GM18909 (cell line): ENCODE results near the gene TUBB2A.
"Not testable (repeated sequence)": the region's sequence is repeated elsewhere in the genome, so short reads cannot be mapped to it uniquely, and the experiment has no call there.

Experiments
- ATAC-seq: cut with Tn5 transposase; IDR thresholded peaks from one replicate; pipeline ENCODE4 v1.9.1; 2021; ENCODE audit warnings: mild to moderate bottlenecking; ENCODE audit not compliant: unreplicated experiment, poor library complexity

The TUBB2A gene

DNA sequence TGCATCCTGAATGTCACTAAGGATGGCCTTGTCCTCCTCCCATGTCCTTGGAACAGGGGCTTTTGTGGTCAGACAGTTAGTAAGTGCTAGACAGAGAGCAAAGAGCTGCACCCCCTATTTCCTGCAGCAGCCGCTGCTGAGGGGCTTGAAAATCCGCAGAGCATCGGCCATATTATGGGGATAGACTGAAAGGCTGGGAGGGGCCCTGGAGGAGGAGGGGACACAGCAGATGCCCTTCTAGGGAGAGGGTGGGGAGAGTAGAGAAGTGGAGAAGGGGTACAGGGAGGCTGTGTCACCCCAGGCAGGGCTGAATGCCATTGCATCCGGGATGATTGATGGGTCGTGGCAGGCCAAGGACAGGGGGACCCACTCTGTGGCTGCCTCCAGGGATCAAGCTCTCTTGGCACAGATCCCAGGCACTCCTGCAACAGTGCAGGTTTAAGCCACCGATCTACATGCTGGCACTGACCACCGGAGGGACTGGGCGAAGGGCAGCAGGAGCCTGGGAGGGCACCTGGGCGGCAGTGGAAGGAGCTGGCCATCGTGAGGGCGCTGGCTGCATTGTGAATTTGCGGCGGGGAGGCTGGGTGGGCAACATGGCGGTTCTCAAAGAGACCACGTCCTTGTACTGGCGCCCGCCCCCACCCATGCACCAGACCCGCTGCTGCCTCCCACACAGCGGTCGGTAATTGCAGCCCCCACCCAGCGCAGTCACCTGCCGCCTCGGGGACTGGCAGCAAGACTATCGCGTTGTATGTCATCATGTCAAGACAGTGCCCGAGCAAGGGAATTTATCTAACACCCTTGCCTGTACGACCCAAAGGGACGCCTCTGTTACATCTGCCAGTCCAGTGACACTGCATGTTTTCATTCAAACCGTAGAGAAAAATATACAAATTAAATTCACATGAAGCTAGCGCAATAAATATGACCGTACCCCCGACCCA, 887 bp downstream of the TUBB2A start:
- peak; percentile 17 for ATAC-seq

DNA sequence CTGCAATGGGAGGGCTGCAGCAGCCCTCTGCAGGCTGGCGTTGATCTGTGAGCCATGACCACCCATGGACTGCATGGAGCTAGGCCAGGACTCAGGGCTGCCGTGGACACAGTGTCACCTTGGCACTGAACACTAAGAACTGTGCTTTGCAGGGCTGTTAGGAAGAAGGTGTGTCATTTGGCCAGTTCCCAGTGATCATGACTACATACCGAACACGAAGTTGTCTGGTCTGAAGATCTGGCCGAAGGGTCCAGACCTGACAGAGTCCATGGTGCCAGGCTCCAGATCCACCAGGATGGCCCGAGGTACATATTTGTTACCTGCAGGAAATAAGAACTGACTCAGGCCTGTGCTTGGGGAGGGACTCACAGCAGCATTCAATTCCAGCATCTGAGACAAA, 1.9 kb downstream of the TUBB2A start:
- not testable (repeated sequence) for ATAC-seq

DNA sequence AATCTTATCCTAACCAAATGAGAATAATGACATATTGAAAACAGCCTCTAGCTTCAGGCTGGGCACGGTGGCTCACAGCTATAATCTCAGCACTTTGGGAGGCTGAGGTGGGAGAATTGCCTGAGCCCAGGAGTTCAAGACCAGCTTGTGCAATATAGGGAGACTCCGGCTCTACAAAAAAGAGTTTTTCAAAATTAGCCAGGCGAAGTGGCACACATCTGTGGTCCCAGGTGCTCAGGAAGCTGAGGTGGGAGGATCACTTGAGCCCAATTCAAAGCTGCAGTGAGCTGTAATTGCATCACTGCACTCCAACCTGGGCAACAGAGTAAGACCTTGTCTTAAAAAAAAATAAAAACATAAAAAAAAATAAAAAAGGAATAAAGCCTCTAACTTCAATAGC, 4.7 kb downstream of the TUBB2A start:
- ATAC-seq: no peak

DNA sequence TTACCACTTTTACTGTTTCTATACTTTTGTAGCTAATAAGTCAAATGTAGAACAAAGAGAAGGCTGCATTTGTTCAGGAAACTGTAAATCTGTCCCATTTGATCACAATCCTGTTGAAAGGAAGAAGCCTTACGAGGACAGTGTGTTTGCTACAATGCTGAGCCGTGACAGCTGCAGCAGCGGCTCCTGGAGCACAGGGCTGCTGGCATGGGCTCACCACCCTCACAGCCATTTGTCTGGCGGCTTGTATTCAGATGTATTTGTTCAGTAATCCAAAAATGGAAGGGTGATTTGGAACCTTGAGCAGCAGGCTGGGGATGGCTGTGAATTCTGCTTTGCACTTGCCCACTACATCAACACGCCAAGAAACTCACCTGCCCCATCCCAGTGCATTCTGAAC, 5.7 kb downstream of the TUBB2A start:
- no peak for ATAC-seq

DNA sequence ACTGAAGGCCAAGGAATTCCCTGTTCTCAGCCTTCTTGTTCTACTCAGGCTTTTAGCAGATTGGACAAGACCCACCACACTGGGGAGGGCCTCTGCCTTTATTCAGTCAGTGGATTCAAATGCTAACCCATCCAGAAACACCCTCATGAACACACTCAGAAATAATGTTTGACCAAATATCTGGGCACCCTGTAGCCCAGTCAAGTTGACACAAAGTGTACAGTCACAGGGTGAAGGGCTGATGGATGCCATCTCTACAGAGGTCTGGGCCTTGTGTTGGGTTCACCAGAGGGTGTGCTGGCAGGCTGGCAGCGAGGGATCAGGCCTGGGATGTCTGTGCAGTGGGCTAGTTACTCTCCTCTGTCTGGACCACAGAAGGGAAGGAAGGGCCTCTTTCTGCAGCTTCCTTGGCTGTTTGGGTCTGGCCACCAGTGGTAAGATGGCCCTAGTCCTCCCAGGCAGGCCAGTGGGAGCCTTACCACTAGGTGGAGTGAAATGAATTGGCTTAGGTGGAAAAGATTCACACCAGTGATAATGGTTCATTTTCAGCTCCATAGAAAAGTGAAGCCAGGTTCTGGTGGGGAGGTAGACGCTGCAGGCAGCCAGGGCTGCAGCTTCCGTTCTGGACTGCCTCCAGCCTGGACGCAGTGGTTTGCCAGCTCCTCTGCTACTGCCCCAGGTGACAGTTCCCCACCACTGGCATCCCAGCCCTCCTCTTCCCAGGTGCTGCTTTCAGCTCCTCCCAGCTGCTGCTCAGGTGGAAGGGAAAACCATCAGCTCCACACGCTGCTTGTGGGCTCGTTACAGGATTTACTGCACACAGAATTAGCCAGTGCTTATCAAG, 9.2 kb downstream of the TUBB2A start:
- ATAC-seq: no peak

DNA sequence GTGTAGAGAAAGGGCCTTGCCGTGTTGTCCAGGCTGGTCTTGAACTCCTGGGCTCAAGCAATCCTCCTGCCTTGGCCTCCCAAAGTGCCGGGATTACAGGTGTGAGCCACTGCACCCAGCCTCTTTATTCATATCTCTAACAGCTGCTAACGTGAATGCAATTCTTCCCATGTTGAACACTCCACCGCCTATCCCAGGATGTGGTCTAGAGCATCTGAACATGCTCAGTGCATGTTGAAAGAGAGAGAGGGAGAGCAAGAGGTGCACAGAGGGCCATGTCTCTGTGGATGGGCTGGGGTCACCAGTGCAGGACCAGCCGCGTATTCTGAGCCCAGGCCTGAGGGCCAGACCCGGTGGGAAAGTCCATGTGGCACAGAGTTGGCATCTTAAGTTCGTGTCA, 12.8 kb downstream of the TUBB2A start:
- no peak for ATAC-seq

DNA sequence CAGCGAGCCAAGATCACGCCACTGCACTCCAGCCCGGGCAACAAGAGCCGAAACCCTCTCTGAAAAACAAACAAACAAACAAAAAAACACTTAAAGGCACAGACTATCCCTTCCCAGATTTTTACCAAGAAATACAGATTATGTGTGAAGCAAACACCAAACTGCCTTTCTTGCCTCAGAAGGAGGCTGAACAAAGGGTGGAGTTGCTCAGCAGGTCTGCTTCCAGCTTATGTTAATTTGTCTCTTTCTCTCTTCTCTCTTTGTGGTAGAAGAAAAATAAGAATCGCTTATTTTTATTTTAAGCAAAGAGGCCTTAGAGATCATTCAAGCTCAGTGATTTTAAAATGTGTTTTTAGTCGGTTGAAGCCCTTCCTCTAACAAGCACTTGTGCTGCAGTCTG, 14.2 kb downstream of the TUBB2A start:
- no peak for ATAC-seq

DNA sequence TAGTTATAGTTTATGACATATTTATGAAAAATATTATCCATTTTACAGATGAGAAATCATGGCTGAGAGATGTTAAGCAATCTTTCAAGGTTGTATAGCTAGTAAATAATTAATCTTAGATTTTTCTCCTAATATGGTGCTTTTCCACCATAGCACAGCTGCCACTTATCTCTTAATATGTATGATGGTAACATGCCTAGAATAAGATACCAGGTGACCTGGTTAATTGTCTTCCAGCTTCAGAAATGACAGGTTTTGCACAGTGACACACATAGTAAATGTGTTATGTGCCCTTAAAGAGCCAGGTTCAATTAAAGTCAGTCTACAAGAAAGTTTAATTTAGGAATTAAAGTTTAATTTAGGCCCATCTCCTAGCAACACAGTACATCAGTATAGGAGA, 14.8 kb downstream of the TUBB2A start:
- no peak for ATAC-seq

DNA sequence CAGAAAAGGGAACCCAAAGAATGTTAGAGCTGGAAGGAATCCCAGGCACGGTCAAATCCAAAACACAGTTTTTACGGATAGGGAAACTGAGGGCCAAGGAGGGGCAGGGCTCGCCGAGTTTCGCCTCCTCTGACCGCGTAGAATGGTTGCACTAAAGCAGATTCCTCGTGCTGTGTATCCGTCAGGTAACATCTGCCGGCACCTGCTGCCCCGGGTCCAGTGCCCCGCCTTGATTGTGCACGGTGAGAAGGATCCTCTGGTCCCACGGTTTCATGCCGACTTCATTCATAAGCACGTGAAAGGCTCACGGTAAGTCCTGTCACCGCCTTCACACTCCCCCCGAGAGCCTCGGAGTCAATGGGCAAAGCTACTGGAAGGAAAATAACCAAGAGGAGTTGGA, 17.1 kb downstream of the TUBB2A start:
- ATAC-seq: no peak

DNA sequence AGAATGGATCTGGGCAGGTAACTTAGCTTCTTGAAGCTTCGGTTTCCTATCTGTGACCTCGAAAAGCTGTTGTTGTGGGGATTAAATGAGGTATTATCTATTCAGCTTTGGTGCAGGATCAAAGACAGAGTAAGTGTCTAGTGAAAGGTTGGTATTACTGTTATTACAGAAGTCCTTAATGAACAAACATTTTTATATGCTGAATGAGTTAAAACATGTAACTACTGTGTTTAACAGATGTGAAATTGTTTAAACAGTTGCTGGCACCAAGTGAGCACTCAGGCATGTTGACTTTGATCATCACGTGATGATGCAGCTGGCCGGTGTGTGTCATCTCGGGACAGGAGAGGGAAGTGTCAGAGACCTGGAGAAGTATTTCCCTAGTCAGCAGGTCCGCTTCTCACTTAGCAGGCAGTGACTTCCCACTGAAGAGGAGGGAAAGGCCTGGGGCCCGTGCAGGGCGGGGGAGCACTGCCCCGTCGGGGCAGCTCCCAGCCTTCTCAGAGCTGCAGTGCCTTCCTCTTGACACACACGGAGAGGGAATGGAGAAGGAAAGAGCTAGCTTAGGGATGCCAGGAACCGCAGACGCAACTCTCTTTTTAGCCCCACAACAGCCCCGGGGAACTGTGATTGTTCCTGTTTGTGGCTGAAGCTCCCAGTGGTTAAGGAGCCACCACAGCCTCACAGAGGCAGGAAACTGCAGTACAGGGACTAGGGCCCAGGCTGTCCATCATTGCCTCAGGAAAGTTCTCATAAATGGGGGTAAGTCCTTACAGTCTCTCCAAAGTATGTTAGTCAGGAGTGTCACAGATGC, 18.0 kb downstream of the TUBB2A start:
- no peak for ATAC-seq

DNA sequence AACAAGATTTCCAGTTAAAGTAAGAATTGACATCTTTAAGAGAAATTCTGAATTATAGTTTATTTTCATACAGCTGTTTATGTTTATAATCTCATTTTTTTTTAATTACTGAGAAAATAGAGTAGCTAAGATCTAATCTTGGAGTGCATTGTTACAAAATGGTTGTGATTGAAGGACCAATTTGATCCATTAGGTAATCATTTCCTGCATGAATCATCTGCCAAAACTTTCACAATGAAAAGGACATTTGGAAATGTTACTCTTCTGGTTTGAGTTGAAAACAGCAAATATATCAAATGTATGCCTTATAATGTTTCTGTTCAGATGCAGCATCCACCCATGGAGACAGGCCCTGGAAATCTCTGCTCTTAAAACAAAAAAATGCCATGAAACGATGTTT, 19.0 kb downstream of the TUBB2A start:
- ATAC-seq: no peak

DNA sequence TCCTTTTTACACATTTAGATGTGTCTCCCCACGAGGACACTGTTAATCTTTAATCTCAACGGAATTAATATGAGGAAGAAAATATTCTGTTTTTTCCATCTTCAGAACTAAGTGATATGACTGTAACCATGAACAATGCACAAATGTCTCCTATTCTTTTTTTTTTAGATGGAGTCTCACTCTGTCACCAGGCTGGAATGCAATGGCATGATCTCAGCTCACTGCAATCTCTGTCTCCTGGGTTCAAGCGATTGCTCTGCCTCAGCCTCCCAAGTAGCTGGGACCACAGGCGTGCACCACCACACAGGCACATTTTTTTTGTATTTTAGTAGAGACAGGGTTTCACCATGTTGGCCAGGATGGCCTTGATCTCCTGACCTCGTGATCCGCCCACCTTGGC, 19.5 kb downstream of the TUBB2A start:
- ATAC-seq: not testable (repeated sequence)

DNA sequence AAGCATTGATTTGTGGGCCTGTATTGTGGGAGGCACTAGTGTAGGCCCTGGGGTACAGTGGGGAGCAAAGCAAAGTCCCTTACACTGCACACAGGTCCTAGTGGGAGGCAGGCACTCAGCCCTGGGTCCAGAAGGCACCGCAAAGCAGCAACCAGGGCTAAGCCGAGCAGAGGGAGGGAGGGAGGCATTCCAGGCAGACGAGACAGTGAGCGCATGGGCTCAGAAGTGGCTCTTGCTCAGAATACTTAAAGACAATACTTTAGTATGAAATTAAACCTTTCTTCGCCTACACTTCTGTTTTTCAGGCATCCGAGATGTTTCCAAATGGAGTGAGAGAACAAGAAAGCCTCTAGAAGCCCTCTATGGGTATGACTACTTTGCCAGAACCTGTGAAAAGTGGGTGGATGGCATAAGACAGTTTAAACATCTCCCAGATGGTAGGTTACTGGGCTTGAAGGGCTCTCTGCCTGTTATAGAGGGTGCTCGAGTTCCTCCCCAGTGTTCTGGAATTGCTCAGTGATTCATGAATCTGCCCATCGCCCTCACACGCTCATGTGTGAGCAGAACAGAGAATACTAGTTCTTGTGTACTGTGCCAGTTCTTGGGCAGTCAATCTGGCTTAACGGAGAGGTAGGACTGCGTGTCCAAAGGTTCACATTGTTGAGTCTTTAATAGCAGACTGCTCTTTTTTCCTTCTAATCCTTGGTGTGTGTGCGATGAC, 20.1 kb downstream of the TUBB2A start:
- ATAC-seq: no peak

DNA sequence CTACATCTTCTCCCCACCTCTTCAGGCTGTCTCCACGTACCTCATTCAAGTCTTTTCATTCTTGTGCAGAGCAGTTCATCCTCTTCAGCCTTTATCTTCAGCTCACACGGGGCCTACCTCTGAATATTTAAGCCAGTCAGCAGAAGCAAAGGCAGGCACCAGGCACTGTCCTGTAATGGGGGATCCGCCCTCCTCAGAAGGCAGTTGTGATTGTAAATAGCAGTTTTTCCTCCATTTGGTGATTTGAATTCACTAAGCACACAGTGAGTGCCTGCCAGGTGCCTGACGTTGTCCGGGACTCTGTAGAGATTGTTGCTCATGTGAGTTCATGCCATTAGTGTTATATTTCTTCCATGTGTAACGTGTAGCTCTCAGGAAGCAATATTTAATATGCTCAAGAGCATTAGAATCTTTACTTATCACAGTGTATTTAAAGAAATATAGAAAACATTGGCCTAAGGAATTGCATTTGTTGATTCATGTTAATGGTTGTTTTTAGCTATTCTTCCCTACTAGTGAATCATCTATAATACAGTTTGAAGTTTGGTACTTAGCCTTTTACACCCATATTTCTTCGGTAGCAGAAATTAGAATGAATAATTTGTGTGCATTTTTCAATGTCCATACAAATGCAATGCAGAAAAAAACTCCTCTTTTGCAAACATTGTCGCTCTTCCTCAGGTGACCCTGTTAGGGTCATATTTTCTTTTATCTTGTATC, 20.9 kb downstream of the TUBB2A start:
- no peak for ATAC-seq

DNA sequence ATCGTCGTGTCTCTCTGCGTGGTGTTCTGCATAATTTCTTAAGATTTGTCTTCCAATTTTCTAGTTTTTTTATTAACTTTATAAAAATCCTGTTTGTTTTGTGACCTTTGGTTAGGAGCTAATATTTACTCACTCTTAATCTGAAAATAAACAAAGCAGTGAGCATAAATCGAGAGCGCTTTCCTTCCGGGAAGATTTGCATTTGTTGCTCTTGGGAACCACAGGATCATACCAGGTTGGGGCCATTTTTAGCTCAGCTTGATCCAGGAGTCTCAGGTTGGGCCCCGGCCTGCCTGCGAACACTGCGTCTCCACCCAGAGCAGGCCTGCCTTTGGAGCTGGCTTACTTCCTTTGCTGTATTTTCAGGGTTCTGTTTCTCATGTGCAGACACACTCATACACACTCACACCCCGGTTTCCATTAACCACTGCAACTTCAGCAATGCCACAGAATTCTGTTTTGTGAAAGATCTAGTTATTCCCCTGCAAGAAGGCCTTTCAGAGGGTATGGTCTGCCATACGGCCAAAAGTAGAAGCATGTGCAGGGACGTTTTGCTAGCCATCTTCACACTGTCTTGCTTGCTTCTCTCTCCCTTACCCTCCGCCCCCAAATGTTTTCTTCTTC, 21.6 kb downstream of the TUBB2A start:
- no peak for ATAC-seq

DNA sequence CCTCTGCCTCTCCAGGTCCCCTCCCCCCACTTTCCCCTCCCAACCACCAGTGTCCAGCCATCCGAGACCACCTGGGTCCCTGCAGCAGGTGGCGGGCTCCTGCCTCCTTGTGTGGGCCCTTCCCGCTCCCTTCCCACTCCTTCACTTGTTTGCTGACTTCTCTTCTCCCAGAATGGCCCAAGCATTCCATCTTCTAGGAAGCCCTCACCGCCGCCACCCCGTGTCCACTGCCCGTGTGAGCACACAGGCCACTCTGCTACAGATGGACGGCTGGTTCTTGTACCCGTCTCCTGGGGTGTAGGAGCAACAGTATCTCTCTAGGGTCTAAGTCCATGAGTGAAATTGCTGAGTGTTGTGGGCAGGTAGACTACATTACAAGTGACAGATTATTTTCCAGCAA, 23.8 kb downstream of the TUBB2A start:
- no peak for ATAC-seq

DNA sequence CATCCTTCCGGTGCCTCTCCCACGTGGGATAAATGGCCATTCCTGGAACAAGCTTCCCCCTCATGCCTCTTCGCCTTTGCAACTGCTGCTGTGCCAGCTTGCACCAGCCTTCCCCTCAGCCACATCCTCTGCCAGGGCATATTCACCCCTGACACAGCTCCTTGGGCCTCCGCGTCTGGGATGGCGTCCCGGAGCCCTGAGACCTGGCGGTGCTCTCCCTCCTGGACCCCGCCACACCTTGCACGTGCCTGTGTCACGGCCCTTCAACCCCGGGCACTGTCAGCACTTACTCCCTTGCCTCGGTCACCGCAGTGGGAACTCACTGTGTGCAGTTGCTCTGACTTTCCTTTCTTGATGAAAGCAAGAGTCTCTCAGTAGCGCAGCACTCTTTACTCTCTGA, 25.6 kb downstream of the TUBB2A start:
- ATAC-seq: no peak

DNA sequence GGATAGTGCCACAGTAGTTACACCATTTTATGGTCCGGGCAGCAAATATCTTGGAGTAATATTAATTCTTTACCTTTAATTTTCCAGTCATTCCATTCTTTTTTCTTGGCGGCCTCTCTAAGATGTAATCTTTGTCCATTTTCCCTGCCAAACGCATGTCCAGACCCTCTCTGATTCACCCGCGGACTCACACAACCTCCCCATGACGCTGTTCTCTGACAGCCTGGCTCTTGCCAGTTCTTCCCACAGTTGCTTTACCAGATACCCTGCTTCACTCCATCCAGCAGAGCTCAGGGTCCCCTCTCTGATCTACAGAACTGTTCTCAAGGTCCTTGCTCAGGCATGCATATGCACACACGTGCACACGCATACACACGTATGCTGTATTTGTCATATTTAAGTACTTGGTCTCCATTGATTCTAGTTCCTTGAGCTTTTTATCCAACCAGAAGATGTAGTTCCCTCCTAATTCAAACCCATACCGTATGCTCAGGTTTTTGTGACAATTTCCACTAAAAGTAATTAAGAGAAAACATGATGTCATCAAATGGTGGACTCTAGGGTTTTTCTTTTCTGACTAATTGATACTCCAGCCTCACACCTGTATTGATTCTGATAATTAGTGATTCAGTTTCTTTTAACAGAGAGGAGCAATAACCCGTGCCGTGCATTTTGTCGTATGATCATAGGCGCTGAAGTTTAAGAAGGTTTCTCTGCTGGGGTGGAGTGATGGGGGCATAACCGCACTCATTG, 28.8 kb downstream of the TUBB2A start:
- no peak for ATAC-seq
